Astrocyte (in vitro differentiated cells and primary cell): ENCODE results near the gene C17orf67. TPM values are rescaled to one million over a fixed set of nuclear protein-coding genes. Genes with fewer than 3 reads are reported as not detected.
A peak's percentile ranks its signal among the peaks of the same experiment; 100 is the strongest.

Source experiments
- DNase-seq: peaks from one replicate; pipeline ENCODE4 v3.0.0-alpha.2; 2010; ENCODE audit warnings: low read depth
- FAIRE-seq: peaks from 2 replicates; lab custom pipeline; 2011; peaks lifted over from hg19 to GRCh38; lab: Jason Lieb, UNC
- H2AFZ ChIP-seq: 2 replicates; pipeline ENCODE4 v1.6.0; 2012; ENCODE audit warnings: low read depth, low read length, inconsistent platforms
- H3K27ac ChIP-seq: 2 replicates; pipeline ENCODE4 v1.5.1; 2011; ENCODE audit warnings: low read depth, low read length, inconsistent platforms
- H3K27me3 ChIP-seq: 2 replicates; pipeline ENCODE4 v1.6.0; 2011; ENCODE audit warnings: low read length, inconsistent platforms; ENCODE audit not compliant: insufficient read depth
- H3K36me3 ChIP-seq: 2 replicates; pipeline ENCODE4 v1.5.1; 2011; ENCODE audit warnings: low read length, inconsistent platforms; ENCODE audit not compliant: insufficient read depth
- H3K4me1 ChIP-seq: 2 replicates; pipeline ENCODE4 v1.5.1; 2011; ENCODE audit warnings: low read length, inconsistent platforms; ENCODE audit not compliant: insufficient read depth
- H3K4me2 ChIP-seq: 2 replicates; pipeline ENCODE4 v1.6.0; 2012; ENCODE audit warnings: low read length, inconsistent platforms
- H3K4me3 ChIP-seq: 2 replicates; pipeline ENCODE4 v1.5.1; 2011; ENCODE audit warnings: low read depth, mild to moderate bottlenecking, low read length, inconsistent platforms; ENCODE audit not compliant: insufficient read depth
- H3K79me2 ChIP-seq: 2 replicates; pipeline ENCODE4 v1.6.0; 2012; ENCODE audit warnings: mild to moderate bottlenecking, low read length, inconsistent platforms; ENCODE audit not compliant: insufficient read depth
- H3K9ac ChIP-seq: 2 replicates; pipeline ENCODE4 v1.6.0; 2012; ENCODE audit warnings: mild to moderate bottlenecking, low read length, inconsistent platforms
- H3K9me3 ChIP-seq: 2 replicates; pipeline ENCODE4 v1.5.1; 2012; ENCODE audit warnings: low read depth, mild to moderate bottlenecking, low read length, inconsistent platforms; ENCODE audit not compliant: insufficient read depth
- H4K20me1 ChIP-seq: 2 replicates; pipeline ENCODE4 v1.6.0; 2012; ENCODE audit warnings: low read length, inconsistent platforms; ENCODE audit not compliant: insufficient read depth
- H3K27ac Mint-ChIP-seq: one replicate; pipeline ENCODE4 v1.8.0; 2021; ENCODE audit warnings: mild to moderate bottlenecking, mixed read lengths; ENCODE audit not compliant: unreplicated experiment
- H3K27me3 Mint-ChIP-seq: one replicate; pipeline ENCODE4 v1.8.0; 2021; ENCODE audit warnings: low read depth, mixed read lengths; ENCODE audit not compliant: unreplicated experiment
- H3K36me3 Mint-ChIP-seq: one replicate; pipeline ENCODE4 v1.8.0; 2021; ENCODE audit warnings: low read depth, mixed read lengths; ENCODE audit not compliant: unreplicated experiment
- H3K4me1 Mint-ChIP-seq: one replicate; pipeline ENCODE4 v1.8.0; 2021; ENCODE audit warnings: low read depth, mixed read lengths; ENCODE audit not compliant: unreplicated experiment
- H3K4me3 Mint-ChIP-seq: one replicate; pipeline ENCODE4 v1.8.0; 2021; ENCODE audit warnings: mild to moderate bottlenecking, moderate library complexity, mixed read lengths; ENCODE audit not compliant: unreplicated experiment
- H3K9me3 Mint-ChIP-seq: one replicate; pipeline ENCODE4 v1.8.0; 2021; ENCODE audit warnings: mild to moderate bottlenecking, mixed read lengths; ENCODE audit not compliant: unreplicated experiment
- CTCF ChIP-seq: IDR thresholded peaks from 2 replicates; pipeline ENCODE4 v1.5.1; 2011; ENCODE audit warnings: low read depth, mild to moderate bottlenecking, inconsistent platforms, low read length, moderate library complexity; ENCODE audit not compliant: insufficient read depth
- EZH2 ChIP-seq: IDR thresholded peaks from 2 replicates; pipeline ENCODE4 v1.6.1; 2012; ENCODE audit warnings: mild to moderate bottlenecking, low read length, inconsistent platforms; ENCODE audit not compliant: insufficient read depth
- total RNA-seq: library from RNA; stranded (reverse); gene quantifications from 2 replicates; pipeline ENCODE4 v1.2.1, GENCODE V29; 2021

C17orf67 gene
- total RNA-seq, 1 donor from 2014 or later: 2.8 TPM

GRCh38 chr17:56765449-56765848 is 68.3 kb downstream of the C17orf67 start:
- Mint-ChIP-seq H3K9me3 (no peaks in the 10 kb centered on the region), H3K4me3 (no peak overlapping the region), H3K27me3 (peaks cover 6% of the 10 kb centered on the region), H3K4me1 (peaks cover 2% of the 10 kb centered on the region), H3K36me3 (no peaks in the 10 kb centered on the region), H3K27ac (peak overlapping the region; percentile 20)
- H4K20me1 ChIP-seq: no peaks in the 10 kb centered on the region
- H3K4me2 ChIP-seq: no peak overlapping the region
- H3K9me3 ChIP-seq: peaks cover 7% of the 10 kb centered on the region
- H3K9ac ChIP-seq: no peak overlapping the region
- TF ChIP-seq EZH2: no peak
- no peak for TF ChIP-seq CTCF
- DNase-seq (no peak), FAIRE-seq (no peak)
- peaks cover 13% of the 10 kb centered on the region for H3K27me3 ChIP-seq
- no peaks in the 10 kb centered on the region for H3K36me3 ChIP-seq
- no peaks in the 10 kb centered on the region for H3K4me1 ChIP-seq
- no peak overlapping the region for H2AFZ ChIP-seq
- H3K27ac ChIP-seq: no peak overlapping the region
- no peak overlapping the region for H3K4me3 ChIP-seq
- no peaks in the 10 kb centered on the region for H3K79me2 ChIP-seq

- TF ChIP-seq EZH2 (no peak), CTCF (no peak)
- peaks cover 2% of the 10 kb centered on the region for H3K4me1 Mint-ChIP-seq
- H3K36me3 ChIP-seq: no peaks in the 10 kb centered on the region
Measured at GRCh38 chr17:56762988-56763387, 70.7 kb downstream of the C17orf67 start.

GRCh38 chr17:56762144-56762543 is 71.6 kb downstream of the C17orf67 start:
- no peak overlapping the region for H3K27ac Mint-ChIP-seq
- Histone ChIP-seq H3K9me3 (peaks cover 7% of the 10 kb centered on the region), H3K27me3 (peaks cover 10% of the 10 kb centered on the region), H3K27ac (no peak overlapping the region), H3K36me3 (no peaks in the 10 kb centered on the region), H3K4me3 (no peak overlapping the region), H3K4me1 (no peaks in the 10 kb centered on the region), H3K9ac (no peak overlapping the region), H2AFZ (no peak overlapping the region), H3K4me2 (no peak overlapping the region), H4K20me1 (no peaks in the 10 kb centered on the region), H3K79me2 (no peaks in the 10 kb centered on the region)
- FAIRE-seq: no peak
- no peaks in the 10 kb centered on the region for H3K9me3 Mint-ChIP-seq
- peaks cover 5% of the 10 kb centered on the region for H3K4me1 Mint-ChIP-seq
- no peaks in the 10 kb centered on the region for H3K27me3 Mint-ChIP-seq
- no peak overlapping the region for H3K4me3 Mint-ChIP-seq
- TF ChIP-seq CTCF: no peak
- no peak for TF ChIP-seq EZH2
- no peaks in the 10 kb centered on the region for H3K36me3 Mint-ChIP-seq
- no peak for DNase-seq

More at GRCh38 chr17:56762988-56763387, 70.7 kb downstream of the C17orf67 start:
- no peak overlapping the region for H3K27ac Mint-ChIP-seq
- no peak for FAIRE-seq
- H3K4me3 Mint-ChIP-seq: no peak overlapping the region
- H4K20me1 ChIP-seq: no peaks in the 10 kb centered on the region
- H3K9me3 ChIP-seq: peaks cover 7% of the 10 kb centered on the region
- peaks cover 13% of the 10 kb centered on the region for H3K27me3 ChIP-seq
- H3K27ac ChIP-seq: no peak overlapping the region
- H3K27me3 Mint-ChIP-seq: peaks cover 3% of the 10 kb centered on the region
- no peak for DNase-seq
- no peak overlapping the region for H3K9ac ChIP-seq
- no peaks in the 10 kb centered on the region for H3K9me3 Mint-ChIP-seq
- no peaks in the 10 kb centered on the region for H3K4me1 ChIP-seq
- no peaks in the 10 kb centered on the region for H3K36me3 Mint-ChIP-seq
- H3K4me3 ChIP-seq: no peak overlapping the region
- H3K4me2 ChIP-seq: no peak overlapping the region
- no peak overlapping the region for H2AFZ ChIP-seq
- no peaks in the 10 kb centered on the region for H3K79me2 ChIP-seq
